ENCODE data around the gene RGS7. TPM values are rescaled to one million over a fixed set of nuclear protein-coding genes. Genes with fewer than 3 reads are reported as not detected.
"Not testable (repeated sequence)": the region's sequence is repeated elsewhere in the genome, so short reads cannot be mapped to it uniquely, and the experiment has no call there.

RGS7 gene
- total RNA-seq, 1 donor, result 0.36 TPM

- H2AFZ ChIP-seq (ENCODE audit: low read length), result no peak overlapping the region
- no peak overlapping the region for H3K27ac ChIP-seq (ENCODE audit: low read depth, low read length)
- no peak overlapping the region for H3K4me2 ChIP-seq (ENCODE audit: insufficient read depth, low read length)
- TF ChIP-seq CTCF (IDR thresholded peaks at IDR 0.05; ENCODE audit: extremely low read depth, low read depth, low read length), result no peak
- no peaks in the 10 kb centered on the region for H3K9me3 ChIP-seq (ENCODE audit: low read depth, low read length)
- no peak overlapping the region for H3K4me3 ChIP-seq (ENCODE audit: insufficient read depth, low read length)
- H3K79me2 ChIP-seq (ENCODE audit: insufficient read depth, low read length), result no peaks in the 10 kb centered on the region
- H3K36me3 ChIP-seq (ENCODE audit: insufficient read depth, low read length), result no peaks in the 10 kb centered on the region
- H3K4me1 ChIP-seq (ENCODE audit: insufficient read depth, low read length), result no peaks in the 10 kb centered on the region
- no peaks in the 10 kb centered on the region for H3K27me3 ChIP-seq (ENCODE audit: insufficient read depth, low read length)
- H4K20me1 ChIP-seq (ENCODE audit: insufficient read depth, low read length), result no peaks in the 10 kb centered on the region
- DNase-seq (ENCODE audit: insufficient read length, low spot score, missing footprints), result no peak
Measured at GRCh38 chr1:241229216-241229615, 127.8 kb downstream of the RGS7 start.

GRCh38 chr1:241228339-241228738 is 128.7 kb downstream of the RGS7 start:
- H3K79me2 ChIP-seq (ENCODE audit: insufficient read depth, low read length), result no peaks in the 10 kb centered on the region
- H2AFZ ChIP-seq (ENCODE audit: low read length), result no peak overlapping the region
- no peaks in the 10 kb centered on the region for H3K4me1 ChIP-seq (ENCODE audit: insufficient read depth, low read length)
- no peak for TF ChIP-seq CTCF (IDR thresholded peaks at IDR 0.05; ENCODE audit: extremely low read depth, low read depth, low read length)
- H3K27ac ChIP-seq (ENCODE audit: low read depth, low read length), result no peak overlapping the region
- no peaks in the 10 kb centered on the region for H3K36me3 ChIP-seq (ENCODE audit: insufficient read depth, low read length)
- H3K4me3 ChIP-seq (ENCODE audit: insufficient read depth, low read length), result no peak overlapping the region
- H3K27me3 ChIP-seq (ENCODE audit: insufficient read depth, low read length), result no peaks in the 10 kb centered on the region
- DNase-seq (ENCODE audit: insufficient read length, low spot score, missing footprints), result no peak
- no peak overlapping the region for H3K4me2 ChIP-seq (ENCODE audit: insufficient read depth, low read length)
- no peaks in the 10 kb centered on the region for H4K20me1 ChIP-seq (ENCODE audit: insufficient read depth, low read length)
- no peaks in the 10 kb centered on the region for H3K9me3 ChIP-seq (ENCODE audit: low read depth, low read length)

GRCh38 chr1:241225741-241226140 is 131.3 kb downstream of the RGS7 start:
- DNase-seq (ENCODE audit: insufficient read length, low spot score, missing footprints), result no peak
- H3K9me3 ChIP-seq (ENCODE audit: low read depth, low read length), result peaks cover 2% of the 10 kb centered on the region
- TF ChIP-seq CTCF (IDR thresholded peaks at IDR 0.05; ENCODE audit: extremely low read depth, low read depth, low read length), result no peak
- H3K27ac ChIP-seq (ENCODE audit: low read depth, low read length), result no peak overlapping the region
- no peaks in the 10 kb centered on the region for H3K79me2 ChIP-seq (ENCODE audit: insufficient read depth, low read length)
- no peak overlapping the region for H3K4me3 ChIP-seq (ENCODE audit: insufficient read depth, low read length)
- H4K20me1 ChIP-seq (ENCODE audit: insufficient read depth, low read length), result no peaks in the 10 kb centered on the region
- no peaks in the 10 kb centered on the region for H3K4me1 ChIP-seq (ENCODE audit: insufficient read depth, low read length)
- H3K36me3 ChIP-seq (ENCODE audit: insufficient read depth, low read length), result no peaks in the 10 kb centered on the region
- H3K27me3 ChIP-seq (ENCODE audit: insufficient read depth, low read length), result no peaks in the 10 kb centered on the region
- no peak overlapping the region for H3K4me2 ChIP-seq (ENCODE audit: insufficient read depth, low read length)
- H2AFZ ChIP-seq (ENCODE audit: low read length), result no peak overlapping the region

- H3K4me2 ChIP-seq (ENCODE audit: insufficient read depth, low read length); DNase-seq (ENCODE audit: insufficient read length, low spot score, missing footprints): not testable (repeated sequence)
Measured at GRCh38 chr1:241224189-241224588, 132.8 kb downstream of the RGS7 start.

GRCh38 chr1:241222813-241223212 is 134.2 kb downstream of the RGS7 start:
- H3K79me2 ChIP-seq (ENCODE audit: insufficient read depth, low read length); H3K4me1 ChIP-seq (ENCODE audit: insufficient read depth, low read length); DNase-seq (ENCODE audit: insufficient read length, low spot score, missing footprints); H3K9me3 ChIP-seq (ENCODE audit: low read depth, low read length); H2AFZ ChIP-seq (ENCODE audit: low read length); H3K4me2 ChIP-seq (ENCODE audit: insufficient read depth, low read length); H3K4me3 ChIP-seq (ENCODE audit: insufficient read depth, low read length); H3K36me3 ChIP-seq (ENCODE audit: insufficient read depth, low read length); H4K20me1 ChIP-seq (ENCODE audit: insufficient read depth, low read length); H3K27me3 ChIP-seq (ENCODE audit: insufficient read depth, low read length); H3K27ac ChIP-seq (ENCODE audit: low read depth, low read length): not testable (repeated sequence)

More at GRCh38 chr1:241224189-241224588, 132.8 kb downstream of the RGS7 start:
- not testable (repeated sequence) for H3K4me1 ChIP-seq (ENCODE audit: insufficient read depth, low read length); H3K9me3 ChIP-seq (ENCODE audit: low read depth, low read length); H3K4me3 ChIP-seq (ENCODE audit: insufficient read depth, low read length); H3K79me2 ChIP-seq (ENCODE audit: insufficient read depth, low read length); H3K27ac ChIP-seq (ENCODE audit: low read depth, low read length); H3K36me3 ChIP-seq (ENCODE audit: insufficient read depth, low read length); H2AFZ ChIP-seq (ENCODE audit: low read length); H3K27me3 ChIP-seq (ENCODE audit: insufficient read depth, low read length); H4K20me1 ChIP-seq (ENCODE audit: insufficient read depth, low read length)

Data from osteoblast (primary cell).